Naive thymus-derived CD4-positive, alpha-beta T cell (primary cell): ENCODE measurements around the gene LIX1. TPM values are rescaled to one million over a fixed set of nuclear protein-coding genes. Genes with fewer than 3 reads are reported as not detected.

Experiments
- ATAC-seq: fragments of 150-1000 bp; cut with Tn5 transposase; 2 replicates; pipeline ENCODE4 v1.10.0; 2021; ENCODE audit warnings: mild to moderate bottlenecking, moderate library complexity
- CTCF ChIA-PET: fragments of 350-600 bp; sonication (Branson Sonifier 250); formaldehyde crosslinking; loops from one replicate; lab custom pipeline; 2021; ENCODE audit warnings: antibody characterized with exemption; lab: Charles Lee
- POLR2A ChIA-PET: fragments of 350-600 bp; sonication (Branson Sonifier 250); formaldehyde crosslinking; loops from one replicate; lab custom pipeline; 2021; ENCODE audit warnings: antibody characterized with exemption, inconsistent platforms; lab: Charles Lee
- DNase-seq, 9 donors: peaks; one replicate each; pipeline versions ENCODE4 v3.0.0 to v3.0.0-alpha.2; 2020 to 2022; ENCODE audit warnings: mixed read lengths in 1 of 9
- H3K27ac ChIP-seq: one replicate; pipeline ENCODE4 v1.7.0; 2013; ENCODE audit warnings: mild to moderate bottlenecking, low read depth, low read length, moderate library complexity
- H3K27me3 ChIP-seq, 2 donors: one replicate each; pipeline ENCODE4 v1.7.0; 2013; ENCODE audit warnings: low read length in 2 of 2, mild to moderate bottlenecking in 2 of 2, moderate library complexity in 2 of 2; ENCODE audit not compliant: control insufficient read depth in 2 of 2, insufficient read depth in 2 of 2
- H3K36me3 ChIP-seq, 3 experiments: 1 replicate in 2 of 3; 2 replicates in 1 of 3; pipeline ENCODE4 v1.7.0; 2013; ENCODE audit warnings: low read length in 3 of 3, mild to moderate bottlenecking in 3 of 3, moderate library complexity in 1 of 3; ENCODE audit not compliant: insufficient read depth in 3 of 3, control insufficient read depth in 2 of 3
- H3K4me1 ChIP-seq, 2 donors: one replicate each; pipeline ENCODE4 v1.7.0; 2013; ENCODE audit warnings: low read length in 2 of 2, mild to moderate bottlenecking in 2 of 2, moderate library complexity in 1 of 2; ENCODE audit not compliant: control insufficient read depth in 2 of 2, insufficient read depth in 2 of 2
- H3K4me3 ChIP-seq: 2 replicates; pipeline ENCODE4 v1.7.0; 2013; ENCODE audit warnings: mild to moderate bottlenecking, low read length
- H3K9me3 ChIP-seq, 3 experiments: 1 replicate in 2 of 3; 2 replicates in 1 of 3; pipeline ENCODE4 v1.7.0; 2013; ENCODE audit warnings: low read length in 3 of 3; ENCODE audit not compliant: control insufficient read depth in 2 of 3
- H3K27ac Mint-ChIP-seq, 9 donors: one replicate each; pipeline ENCODE4 v1.8.0; 2020 to 2022; ENCODE audit warnings: mixed read lengths in 9 of 9, mild to moderate bottlenecking in 8 of 9, moderate library complexity in 5 of 9, inconsistent platforms in 2 of 9
- H3K27me3 Mint-ChIP-seq, 5 donors: one replicate each; pipeline ENCODE4 v1.8.0; 2021 to 2022; ENCODE audit warnings: mixed read lengths in 5 of 5, mild to moderate bottlenecking in 1 of 5
- H3K36me3 Mint-ChIP-seq, 5 donors: one replicate each; pipeline ENCODE4 v1.8.0; 2020 to 2022; ENCODE audit warnings: mixed read lengths in 5 of 5, mild to moderate bottlenecking in 3 of 5, inconsistent platforms in 1 of 5
- H3K4me1 Mint-ChIP-seq, 7 donors: one replicate each; pipeline ENCODE4 v1.8.0; 2020 to 2022; ENCODE audit warnings: mixed read lengths in 7 of 7, mild to moderate bottlenecking in 3 of 7, inconsistent platforms in 1 of 7
- H3K4me3 Mint-ChIP-seq, 10 donors: one replicate each; pipeline ENCODE4 v1.8.0; 2020 to 2022; ENCODE audit warnings: mild to moderate bottlenecking in 10 of 10, mixed read lengths in 10 of 10, moderate library complexity in 6 of 10, inconsistent platforms in 2 of 10
- H3K9me3 Mint-ChIP-seq, 11 donors: one replicate each; pipeline ENCODE4 v1.8.0; 2020 to 2022; ENCODE audit warnings: mixed read lengths in 11 of 11, mild to moderate bottlenecking in 4 of 11, inconsistent platforms in 1 of 11, moderate library complexity in 1 of 11
- intact Hi-C, 2 donors: fragments of 100-400 bp; cut with micrococcal nuclease; formaldehyde crosslinking; loops; one replicate each; pipeline ENCODE4 v1.15.1; 2023
- polyA plus RNA-seq, 2 donors: library from polyadenylated mRNA; unstranded; fragments of 300-500 nt; fragmentation: Illumina TruSeq; gene quantifications; one replicate each; pipeline ENCODE4 v1.2.3, GENCODE V29; 2021
- total RNA-seq, 6 experiments: library from RNA in 5 of 6; stranded (reverse) in 5 of 6; gene quantifications; 1 replicate in 5 of 6; 2 replicates in 1 of 6; pipeline ENCODE4 v1.2.3 and lab custom pipeline; 2021 to 2026

Gene LIX1
- total and polyA plus RNA-seq, 7 experiments from 2014 or later: not detected

GRCh38 chr5:97165726-97166125 is 23.3 kb upstream of the LIX1 start:
- intact Hi-C loops: no loop called here
- Mint-ChIP-seq H3K4me3 (no peak overlapping the region), H3K27me3 (no peaks in the 10 kb centered on the region), H3K36me3 (peaks cover 5 to 35% (median 14%) of the 10 kb centered on the region in 5 donors), H3K27ac (peak overlapping the region in 7 of 9 donors; percentile 0 to 59 (median 34)), H3K9me3 (no peaks in the 10 kb centered on the region), H3K4me1 (peaks cover 0 to 24% (median 18%) of the 10 kb centered on the region in 7 donors)
- DNase-seq (no peak), ATAC-seq (no peak)
- no peaks in the 10 kb centered on the region for H3K4me1 ChIP-seq
- ChIA-PET CTCF (interaction anchor here (0.8 to 3.8 kb wide), 5 partner anchors 297 to 416 kb away, joined by 3 to 22 read pairs (median 4); no protein-coding TSS in a partner anchor), POLR2A (interaction anchor here (1.1 kb wide), 1 partner anchor 9 kb away, joined by 3 read pairs; no protein-coding TSS in a partner anchor)
- H3K4me3 ChIP-seq: no peak overlapping the region
- H3K9me3 ChIP-seq: no peaks in the 10 kb centered on the region
- no peaks in the 10 kb centered on the region for H3K27me3 ChIP-seq
- peak overlapping the region; percentile 7 for H3K27ac ChIP-seq
- peaks cover 0 to 48% (median 5%) of the 10 kb centered on the region in 3 experiments for H3K36me3 ChIP-seq

- Mint-ChIP-seq H3K27ac (peak overlapping the region in 6 of 9 donors; percentile 16 to 67 (median 40)), H3K36me3 (peaks cover 5 to 40% (median 21%) of the 10 kb centered on the region in 5 donors), H3K9me3 (no peaks in the 10 kb centered on the region), H3K4me1 (peaks cover 0 to 24% (median 18%) of the 10 kb centered on the region in 7 donors), H3K27me3 (no peaks in the 10 kb centered on the region), H3K4me3 (no peak overlapping the region)
- no peaks in the 10 kb centered on the region for H3K4me1 ChIP-seq
- no peak for DNase-seq
- H3K27ac ChIP-seq: no peak overlapping the region
- H3K9me3 ChIP-seq: no peaks in the 10 kb centered on the region
- H3K36me3 ChIP-seq: peaks cover 0 to 49% (median 5%) of the 10 kb centered on the region in 3 experiments
- CTCF ChIA-PET: interaction anchor here (0.7 to 4.7 kb wide), 9 partner anchors 9 to 415 kb away, joined by 3 to 109 read pairs (median 6); partner anchors contain the start of gene ERAP2
- no peak overlapping the region for H3K4me3 ChIP-seq
- intact Hi-C loops: loop anchor here in 1 of 2 donors (5.0 kb wide), 2 partner anchors 503 to 823 kb away; partner anchors contain the start of gene CAST
- POLR2A ChIA-PET: interaction anchor here (1.2 to 1.3 kb wide), 2 partner anchors 296 to 356 kb away, joined by 4 read pairs; no protein-coding TSS in a partner anchor
- H3K27me3 ChIP-seq: no peaks in the 10 kb centered on the region
- no peak for ATAC-seq
These were observed 22.4 kb upstream of the LIX1 start for GRCh38 chr5:97164846-97165245.

GRCh38 chr5:97163790-97164285 is 21.4 kb upstream of the LIX1 start:
- H3K36me3 ChIP-seq: peaks cover 0 to 46% (median 0%) of the 10 kb centered on the region in 3 experiments
- peak overlapping the region in 1 of 9 donors; percentile 2 for H3K27ac Mint-ChIP-seq
- CTCF ChIA-PET: interaction anchor here (0.7 to 4.7 kb wide), 11 partner anchors 16 to 414 kb away, joined by 3 to 109 read pairs (median 5); partner anchors contain the start of genes ERAP2 and LNPEP

GRCh38 chr5:97163360-97163764 is 21.0 kb upstream of the LIX1 start:
- peaks cover 0 to 42% (median 0%) of the 10 kb centered on the region in 3 experiments for H3K36me3 ChIP-seq
- ChIA-PET CTCF (interaction anchor here (0.5 to 4.7 kb wide), 13 partner anchors 17 to 549 kb away, joined by 3 to 109 read pairs (median 4); partner anchors contain the start of gene LNPEP), POLR2A (no interaction called here)
- Mint-ChIP-seq H3K9me3 (peaks cover 0 to 9% (median 3%) of the 10 kb centered on the region in 11 donors), H3K36me3 (peaks cover 5 to 46% (median 26%) of the 10 kb centered on the region in 5 donors), H3K27ac (peak overlapping the region in 1 of 9 donors; percentile 32), H3K4me1 (peaks cover 0 to 24% (median 18%) of the 10 kb centered on the region in 7 donors), H3K4me3 (no peak overlapping the region), H3K27me3 (no peaks in the 10 kb centered on the region)
- no peaks in the 10 kb centered on the region for H3K9me3 ChIP-seq
- peak in 5 of 9 donors; percentile 33 to 49 (median 44) for DNase-seq
- intact Hi-C loops: loop anchor here (1.0 to 5.0 kb wide), 7 partner anchors 69 to 821 kb away; partner anchors contain the start of genes CAST (in 1 of the 2), ERAP1 (in 1 of the 2) and LNPEP (in 1 of the 2)
- H3K4me3 ChIP-seq: no peak overlapping the region
- H3K27me3 ChIP-seq: no peaks in the 10 kb centered on the region
- peak; percentile 63 for ATAC-seq
- no peak overlapping the region for H3K27ac ChIP-seq
- H3K4me1 ChIP-seq: no peaks in the 10 kb centered on the region

More at GRCh38 chr5:97163790-97164285, 21.4 kb upstream of the LIX1 start:
- no peak for ATAC-seq
- POLR2A ChIA-PET: interaction anchor here (1.2 kb wide), 1 partner anchor 295 kb away, joined by 4 read pairs; no protein-coding TSS in a partner anchor
- H3K4me3 Mint-ChIP-seq: no peak overlapping the region
- Histone ChIP-seq H3K4me1 (no peaks in the 10 kb centered on the region), H3K4me3 (no peak overlapping the region), H3K27ac (no peak overlapping the region), H3K27me3 (no peaks in the 10 kb centered on the region), H3K9me3 (no peaks in the 10 kb centered on the region)
- H3K4me1 Mint-ChIP-seq: peaks cover 0 to 24% (median 18%) of the 10 kb centered on the region in 7 donors
- H3K27me3 Mint-ChIP-seq: no peaks in the 10 kb centered on the region
- peaks cover 5 to 44% (median 21%) of the 10 kb centered on the region in 5 donors for H3K36me3 Mint-ChIP-seq
- DNase-seq: no peak
- intact Hi-C loops: loop anchor here (1.0 to 5.0 kb wide), 7 partner anchors 69 to 822 kb away; partner anchors contain the start of genes CAST (in 1 of the 2), ERAP1 (in 1 of the 2) and LNPEP (in 1 of the 2)
- H3K9me3 Mint-ChIP-seq: peaks cover 0 to 4% (median 0%) of the 10 kb centered on the region in 11 donors

- Mint-ChIP-seq H3K4me1 (peaks cover 0 to 17% (median 11%) of the 10 kb centered on the region in 7 donors), H3K27ac (no peak overlapping the region), H3K27me3 (peaks cover 0 to 4% (median 0%) of the 10 kb centered on the region in 5 donors), H3K9me3 (peaks cover 5 to 22% (median 16%) of the 10 kb centered on the region in 11 donors), H3K4me3 (no peak overlapping the region), H3K36me3 (peaks cover 15 to 49% (median 33%) of the 10 kb centered on the region in 5 donors)
- peak; percentile 62 for ATAC-seq
- no peaks in the 10 kb centered on the region for H3K27me3 ChIP-seq
- H3K4me3 ChIP-seq: no peak overlapping the region
- peak in 7 of 9 donors; percentile 23 to 64 (median 45) for DNase-seq
- H3K9me3 ChIP-seq: peaks cover 0 to 8% (median 7%) of the 10 kb centered on the region in 3 experiments
- POLR2A ChIA-PET: interaction anchor here (1.3 kb wide), 1 partner anchor 409 kb away, joined by 5 read pairs; no protein-coding TSS in a partner anchor
- H3K4me1 ChIP-seq: no peaks in the 10 kb centered on the region
- CTCF ChIA-PET: interaction anchor here (0.7 to 4.7 kb wide), 22 partner anchors 8 to 548 kb away, joined by 3 to 109 read pairs (median 6); partner anchors contain the start of gene LIX1
- peaks cover 0 to 35% (median 0%) of the 10 kb centered on the region in 3 experiments for H3K36me3 ChIP-seq
- intact Hi-C loops: loop anchor here (1.0 to 5.0 kb wide), 12 partner anchors 20 to 820 kb away; partner anchors contain the start of genes CAST (in 1 of the 2), ERAP1 (in 1 of the 2), LIX1 (in 1 of the 2) and LNPEP (in 1 of the 2)
- H3K27ac ChIP-seq: no peak overlapping the region
These were observed 19.6 kb upstream of the LIX1 start for GRCh38 chr5:97162045-97162444.

- peaks cover 5 to 46% (median 27%) of the 10 kb centered on the region in 11 donors for H3K9me3 Mint-ChIP-seq
- peaks cover 0 to 25% (median 0%) of the 10 kb centered on the region in 5 donors for H3K27me3 Mint-ChIP-seq
- no peak for DNase-seq
- ATAC-seq: no peak
- Histone ChIP-seq H3K27me3 (no peaks in the 10 kb centered on the region), H3K36me3 (peaks cover 0 to 15% (median 0%) of the 10 kb centered on the region in 3 experiments), H3K4me3 (no peak overlapping the region), H3K9me3 (peaks cover 0 to 8% (median 7%) of the 10 kb centered on the region in 3 experiments), H3K4me1 (no peaks in the 10 kb centered on the region), H3K27ac (no peak overlapping the region)
- H3K27ac Mint-ChIP-seq: no peak overlapping the region
- ChIA-PET CTCF (interaction anchor here (1.5 to 2.1 kb wide), 3 partner anchors 289 to 543 kb away, joined by 4 to 9 read pairs (median 6); no protein-coding TSS in a partner anchor), POLR2A (no interaction called here)
- intact Hi-C loops: no loop called here
- peaks cover 0 to 4% (median 0%) of the 10 kb centered on the region in 7 donors for H3K4me1 Mint-ChIP-seq
- H3K4me3 Mint-ChIP-seq: no peak overlapping the region
- peaks cover 16 to 46% (median 39%) of the 10 kb centered on the region in 5 donors for H3K36me3 Mint-ChIP-seq
These were observed 15.3 kb upstream of the LIX1 start for GRCh38 chr5:97157689-97158088.
